Stimulated activated CD4-positive, alpha-beta T cell treated with anti-CD3 and anti-CD28 coated beads, Interleukin-15, amount 100 ng/mL, for 1 hour (primary cell): ENCODE results near the gene UGT2B17.
"Not testable (repeated sequence)": the region's sequence is repeated elsewhere in the genome, so short reads cannot be mapped to it uniquely, and the experiment has no call there.

Experiments used
- DNase-seq, 2 donors: peaks; one replicate each; pipeline ENCODE4 v3.0.0-alpha.2; 2020; ENCODE audit warnings: low read depth in 1 of 2, low spot score in 1 of 2

The UGT2B17 gene

DNA sequence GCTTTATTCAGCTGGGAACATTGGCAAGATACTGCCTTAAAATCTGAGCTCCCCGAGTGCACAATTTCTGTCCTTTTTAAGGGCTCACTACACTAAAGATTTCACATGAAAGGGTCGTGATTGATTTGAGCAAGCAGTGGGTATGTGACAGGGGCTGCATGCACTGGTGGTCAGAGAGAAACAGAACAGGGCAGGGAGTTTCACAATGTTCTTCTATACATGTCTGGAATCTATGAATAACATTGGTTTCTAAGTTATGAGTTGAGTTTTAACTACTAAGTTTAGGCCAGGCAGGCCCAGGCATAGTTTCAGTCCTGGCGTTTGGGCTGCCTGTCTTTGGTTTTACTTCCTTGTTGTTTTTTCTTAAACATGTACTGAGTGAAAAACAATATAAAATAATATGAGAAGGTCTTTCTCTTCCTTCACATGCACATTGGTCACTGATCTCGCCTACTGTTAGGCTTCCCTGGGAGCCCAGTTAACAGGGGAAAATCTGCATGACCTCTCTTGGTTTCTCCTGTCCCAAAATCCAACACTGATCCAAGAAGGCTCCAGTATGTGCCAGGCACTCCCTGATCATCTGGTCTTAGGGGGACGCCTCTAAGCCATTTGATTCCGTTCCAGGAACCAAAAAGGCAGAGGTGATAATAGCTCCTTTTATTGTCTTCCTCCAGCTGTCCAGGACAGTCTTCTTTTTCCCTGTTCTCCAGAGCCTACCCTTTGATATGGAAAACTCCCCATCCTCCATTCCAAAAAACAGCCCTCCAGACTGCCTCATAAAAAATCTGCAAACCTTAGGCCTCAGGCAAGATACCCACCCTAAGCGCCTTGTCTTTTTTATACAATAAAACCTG is at the start of gene UGT2B17:
UGT2B17 (minus strand) TSS at position 51 of the 854 bp plus-strand sequence. CDS start 7,838 bp downstream, outside the sequence.
- no peak for DNase-seq

DNA sequence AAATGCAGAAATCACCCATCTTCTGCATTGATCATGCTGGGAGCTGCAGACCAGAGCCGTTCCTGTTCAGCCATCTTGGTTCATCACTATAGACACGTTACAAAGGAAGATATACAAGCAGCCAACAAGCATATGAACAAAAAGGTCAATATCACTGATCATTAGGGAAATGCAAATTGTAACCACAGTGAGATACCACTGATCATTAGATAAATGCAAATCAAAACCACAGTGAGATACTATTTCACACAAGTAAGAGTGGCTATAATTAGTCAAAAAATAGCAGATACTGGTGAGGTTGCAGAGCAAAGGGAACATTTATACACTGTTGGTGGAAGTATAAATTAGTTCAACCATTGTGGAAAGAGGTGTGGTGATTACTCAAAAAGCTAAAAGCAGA is 46.6 kb upstream of the UGT2B17 start:
- not testable (repeated sequence) for DNase-seq

DNA sequence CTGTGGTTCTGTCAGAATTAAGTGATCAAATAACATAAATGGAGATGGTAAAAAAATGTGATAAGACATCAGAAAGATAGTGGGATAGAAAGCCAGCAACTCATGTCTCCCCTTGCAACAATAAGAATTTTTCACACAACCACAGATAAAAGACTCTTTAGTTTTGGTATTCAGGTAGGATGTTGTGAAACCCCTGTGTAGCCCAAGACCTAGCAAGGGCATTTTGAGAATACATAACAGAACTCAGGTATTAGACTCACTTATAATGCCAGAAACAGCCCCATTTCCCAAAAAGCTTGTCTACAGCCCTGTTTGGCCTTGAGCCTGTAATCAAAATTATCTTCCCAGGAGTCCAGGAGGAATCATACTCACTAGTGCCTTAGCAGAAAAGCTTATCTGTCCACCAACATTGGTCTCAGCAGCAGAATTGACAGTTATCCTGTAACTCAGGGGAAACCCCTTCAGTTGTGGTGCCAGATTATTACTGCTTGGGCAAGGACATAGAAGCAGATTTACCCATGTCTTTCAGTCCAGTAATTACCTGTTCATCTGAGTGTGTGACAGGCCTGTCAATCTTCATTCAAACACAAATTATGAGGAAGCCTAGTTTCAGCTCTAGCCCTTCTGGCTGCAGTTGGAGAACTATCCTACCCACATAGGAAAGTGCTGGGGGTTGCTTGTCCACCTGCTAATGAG is 41.0 kb upstream of the UGT2B17 start:
- no peak for DNase-seq

DNA sequence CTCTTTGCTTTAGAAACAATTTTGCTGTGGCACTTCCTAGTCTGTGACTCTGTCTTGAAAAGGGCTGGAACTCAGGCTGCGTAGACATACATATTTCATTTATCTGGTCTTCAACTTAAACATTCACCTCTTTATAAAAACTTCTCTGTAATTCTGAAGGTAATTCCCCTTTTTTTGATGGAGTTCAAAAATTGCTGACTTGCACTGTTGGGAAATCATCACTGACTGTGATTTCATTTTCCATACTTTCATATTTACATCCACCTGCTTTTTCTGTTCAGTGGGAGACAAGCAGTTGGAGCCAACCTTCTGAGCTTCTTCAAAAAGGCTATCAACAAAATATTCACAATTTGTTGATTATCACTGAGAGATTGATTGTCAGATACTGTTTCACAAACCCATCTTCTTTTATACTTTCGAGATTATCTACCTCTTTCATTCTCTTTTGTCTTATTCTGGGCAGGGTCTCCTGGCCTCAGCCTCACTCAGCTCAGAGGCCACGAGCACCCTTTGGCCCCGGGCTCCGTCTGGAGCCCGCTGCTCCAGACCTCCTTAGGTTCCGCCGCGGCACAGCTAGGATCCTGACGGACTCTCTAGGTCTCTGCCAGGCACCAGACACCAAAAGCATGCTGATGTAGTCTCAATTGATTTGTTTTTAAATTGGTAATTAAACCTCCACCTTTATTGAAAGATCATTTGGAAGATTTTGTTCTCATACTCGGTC is 39.7 kb upstream of the UGT2B17 start:
- no peak for DNase-seq

DNA sequence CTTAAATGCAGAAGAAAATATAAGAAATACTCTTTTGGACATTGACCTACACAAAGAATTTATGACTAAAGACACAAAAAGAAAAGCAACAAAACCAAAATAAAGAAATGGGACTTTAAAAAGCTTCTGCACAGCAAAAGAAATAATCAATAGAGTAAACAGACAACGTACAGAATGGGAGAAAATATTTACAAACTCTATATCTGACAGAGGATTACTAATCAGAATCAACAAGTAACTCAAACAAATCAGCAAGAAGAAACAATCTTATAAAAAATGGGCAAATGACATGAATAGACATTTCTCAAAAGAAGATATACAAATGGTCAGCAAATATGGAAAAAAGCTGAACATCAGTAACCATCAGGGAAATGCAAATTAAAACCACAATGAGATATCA is 37.6 kb upstream of the UGT2B17 start:
- DNase-seq, result no peak

DNA sequence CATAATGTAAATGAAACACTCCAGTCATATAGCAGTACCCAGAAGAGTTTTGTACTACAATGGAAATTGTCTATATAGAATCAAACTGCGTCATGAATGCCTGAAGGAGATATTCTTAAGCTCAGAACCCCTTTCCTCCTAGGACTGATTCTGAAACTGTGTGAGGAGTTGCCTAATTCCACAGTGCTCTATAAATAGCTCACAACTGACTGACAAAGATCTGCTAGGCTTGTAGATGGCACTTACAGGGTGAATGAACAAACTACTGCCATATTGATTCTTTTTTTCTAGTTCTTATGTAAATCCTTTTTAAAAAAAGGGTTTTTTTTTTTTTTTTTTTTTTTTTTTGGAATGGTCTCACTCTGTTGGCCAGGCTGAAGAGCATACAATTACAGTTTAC is 30.1 kb upstream of the UGT2B17 start:
- no peak for DNase-seq

DNA sequence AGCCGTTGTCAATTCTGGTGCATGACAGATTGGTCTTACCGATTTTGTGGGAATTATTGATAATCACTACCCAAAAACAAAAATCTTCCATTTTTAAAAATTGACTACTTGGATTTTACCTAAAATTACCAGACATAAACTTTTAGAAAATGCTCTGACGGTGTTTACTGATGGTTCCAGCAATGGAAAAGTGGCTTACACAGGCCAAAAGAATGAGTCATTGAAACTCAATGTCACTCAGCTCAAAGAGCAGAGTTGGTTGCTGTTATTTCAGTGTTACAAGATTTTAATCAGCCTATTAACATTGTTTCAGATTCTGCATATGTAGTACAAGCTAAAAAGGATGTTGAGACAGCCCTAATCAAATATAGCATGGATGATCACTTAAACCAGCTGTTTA is 23.0 kb upstream of the UGT2B17 start:
- no peak for DNase-seq

DNA sequence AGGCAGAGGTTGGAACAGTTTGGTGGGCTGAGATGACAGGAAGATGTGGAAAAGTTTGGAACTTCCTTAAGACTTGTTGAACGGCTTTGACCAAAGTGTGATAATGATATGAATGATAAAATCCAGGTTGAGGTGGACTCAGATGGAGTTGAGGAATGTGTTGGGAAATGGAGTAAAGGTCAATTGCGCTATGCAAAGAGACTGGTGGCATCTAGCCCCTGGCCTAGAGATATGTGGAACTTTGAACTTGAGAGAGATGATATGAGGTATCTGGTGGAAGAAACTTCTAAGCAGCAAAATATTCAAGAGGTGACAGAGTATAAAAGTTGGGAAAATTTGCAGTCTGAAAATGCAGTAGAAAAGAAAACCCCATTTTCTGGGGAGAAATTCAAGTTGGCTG is 21.4 kb upstream of the UGT2B17 start:
- DNase-seq, result no peak

DNA sequence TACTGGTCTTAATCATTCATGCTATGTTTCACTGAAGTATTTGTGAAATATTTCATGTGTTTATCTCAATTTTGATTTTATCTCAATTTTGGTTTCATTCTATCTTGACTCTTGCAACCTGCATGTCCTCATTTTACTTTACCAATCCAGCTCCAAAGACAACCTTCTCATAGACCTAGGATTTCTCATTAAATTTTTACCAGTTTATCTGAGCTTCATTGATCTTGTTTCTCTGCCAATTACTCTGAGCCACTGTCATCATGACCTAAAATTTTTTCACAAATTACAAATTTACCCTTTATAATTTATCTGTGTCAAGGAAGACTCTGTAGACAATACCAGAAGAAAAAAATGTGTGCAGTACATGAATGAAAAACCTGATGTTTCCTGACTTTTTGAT is 18.6 kb upstream of the UGT2B17 start:
- no peak for DNase-seq

DNA sequence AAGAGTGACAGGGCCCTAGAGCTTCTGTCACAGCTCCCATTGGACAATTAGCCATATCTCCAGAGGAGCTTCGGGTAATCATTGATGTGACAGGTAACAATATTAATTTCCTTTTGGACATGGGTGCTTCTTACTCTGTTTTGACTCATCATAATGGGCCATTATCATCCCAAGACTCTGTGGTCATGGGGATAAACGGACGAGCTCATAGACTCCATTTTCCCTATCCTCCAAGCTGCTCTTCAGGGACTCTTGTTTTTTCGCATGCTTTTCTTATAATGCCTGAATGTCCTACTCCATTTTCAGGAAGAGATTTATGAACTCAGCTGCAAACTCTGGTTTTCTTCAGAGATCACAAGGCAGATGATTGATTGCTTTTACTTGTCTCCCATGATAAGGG is 17.0 kb upstream of the UGT2B17 start:
- no peak for DNase-seq

DNA sequence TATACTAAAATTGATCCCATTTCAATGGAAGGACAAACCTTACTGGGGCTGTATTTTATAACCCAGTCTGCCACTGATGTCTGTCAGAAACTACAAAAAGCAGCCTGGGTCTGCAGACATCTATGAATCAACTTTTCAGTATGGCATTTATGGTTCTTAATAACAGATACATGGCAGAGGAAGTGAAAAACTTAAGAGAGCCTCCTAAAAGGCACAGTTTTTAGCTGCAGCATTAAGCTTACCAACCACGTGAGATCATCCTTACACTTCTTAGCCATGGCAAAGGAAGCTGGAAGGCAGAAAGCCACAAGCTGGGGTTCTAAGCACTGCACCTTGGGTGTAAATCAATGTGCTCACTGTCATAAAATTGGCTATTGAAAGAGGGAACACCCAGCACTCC is 16.6 kb upstream of the UGT2B17 start:
- no peak for DNase-seq

DNA sequence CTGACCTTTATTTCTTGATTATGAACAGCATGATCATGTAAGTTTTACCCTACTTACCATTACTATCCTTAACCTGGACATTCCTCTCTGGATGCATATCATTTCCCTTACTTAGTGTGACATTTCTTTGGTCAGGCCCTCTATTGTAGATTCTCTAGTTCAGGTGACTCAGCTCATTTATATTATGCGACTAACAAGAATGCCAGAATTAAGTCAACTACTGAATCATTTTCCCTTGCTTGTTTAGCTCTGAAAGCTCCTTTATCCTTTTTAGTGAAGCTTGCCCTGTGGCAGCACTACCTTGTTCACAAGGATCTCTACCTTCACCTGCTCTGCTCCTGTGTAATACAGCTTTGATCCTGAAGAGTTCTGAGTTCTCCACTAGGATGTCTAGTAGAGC is 15.1 kb upstream of the UGT2B17 start:
- DNase-seq, result no peak

DNA sequence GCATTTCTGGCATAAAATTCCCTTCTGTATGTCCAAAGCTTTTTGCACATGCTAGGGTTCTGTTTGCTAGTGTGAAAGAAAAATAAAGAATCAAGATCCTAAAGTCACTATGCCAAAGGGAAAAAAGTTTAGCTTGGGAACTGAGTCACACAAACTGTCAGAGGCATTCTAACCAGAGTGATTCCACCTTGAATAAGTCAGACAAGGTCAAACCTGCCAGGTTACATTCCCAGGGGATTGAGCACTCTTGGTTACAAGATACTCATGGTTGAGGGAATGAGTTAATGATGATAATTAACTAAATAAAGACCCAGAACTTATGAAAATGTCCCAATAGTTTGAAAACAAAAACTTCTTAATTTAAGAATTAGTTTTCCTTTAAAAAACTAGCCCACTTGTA is 13.7 kb upstream of the UGT2B17 start:
- DNase-seq, result no peak

DNA sequence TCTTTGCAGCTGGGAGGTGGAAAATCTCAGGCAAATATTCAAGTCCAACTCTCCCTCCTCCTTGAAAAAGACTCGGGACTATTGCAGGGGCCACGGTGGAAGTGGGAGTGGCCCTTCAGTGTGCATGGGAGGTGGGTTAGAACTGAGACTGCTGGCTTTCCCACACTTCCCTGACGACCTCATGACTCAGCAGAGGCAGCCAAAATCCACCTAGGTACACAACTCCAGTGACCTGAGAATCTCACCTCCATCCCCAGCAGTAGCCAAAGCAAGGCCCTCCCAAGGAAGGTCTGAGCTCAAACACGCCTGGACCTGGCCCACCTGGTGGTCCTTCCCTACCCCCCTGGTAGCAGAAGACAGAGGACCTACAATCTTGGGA is 6.2 kb upstream of the UGT2B17 start:
- DNase-seq, result no peak

DNA sequence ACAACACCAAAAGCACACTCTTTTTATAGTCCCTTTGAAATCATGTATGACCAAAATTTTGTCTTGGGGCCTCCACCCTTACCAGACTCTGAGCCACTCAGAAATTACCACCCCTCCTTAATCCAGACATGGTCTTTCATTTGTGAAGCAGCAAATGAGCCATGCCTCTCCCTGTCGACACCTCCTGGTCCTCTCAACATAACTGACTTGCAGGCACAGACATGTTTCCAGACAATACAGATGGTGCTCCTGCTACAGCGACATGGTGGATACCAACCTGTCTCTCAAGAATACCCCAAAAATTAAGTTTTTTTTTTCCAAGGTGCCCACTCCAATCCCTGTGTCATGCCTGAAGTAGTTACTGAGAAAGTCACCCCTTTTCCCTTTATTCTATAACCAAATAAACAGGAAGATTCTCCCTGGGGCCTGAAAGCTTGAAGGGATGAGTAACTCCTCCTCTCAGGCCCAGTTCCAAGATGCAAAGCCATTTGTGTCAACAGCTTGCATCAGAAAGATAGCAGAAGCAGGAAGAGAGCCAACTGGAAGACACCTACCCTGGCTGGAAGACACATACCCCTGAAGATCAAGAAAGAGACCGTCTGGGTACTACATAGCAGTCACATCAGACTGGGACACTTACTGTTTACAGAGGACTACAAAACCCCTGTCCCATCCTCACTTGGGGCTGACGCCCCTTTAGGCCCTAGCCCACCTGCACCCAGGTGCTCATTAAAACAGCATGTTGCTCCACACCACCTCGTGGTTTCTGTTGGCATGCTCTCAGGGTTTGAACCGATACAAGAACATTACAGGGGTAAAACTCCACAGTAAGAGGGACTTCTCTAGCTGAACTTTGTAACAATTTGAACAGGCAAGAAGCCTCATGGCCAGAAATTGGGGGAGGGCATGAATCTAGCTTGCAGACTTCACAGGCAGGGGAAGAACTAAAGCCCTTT is 5.5 kb upstream of the UGT2B17 start:
- no peak for DNase-seq

DNA sequence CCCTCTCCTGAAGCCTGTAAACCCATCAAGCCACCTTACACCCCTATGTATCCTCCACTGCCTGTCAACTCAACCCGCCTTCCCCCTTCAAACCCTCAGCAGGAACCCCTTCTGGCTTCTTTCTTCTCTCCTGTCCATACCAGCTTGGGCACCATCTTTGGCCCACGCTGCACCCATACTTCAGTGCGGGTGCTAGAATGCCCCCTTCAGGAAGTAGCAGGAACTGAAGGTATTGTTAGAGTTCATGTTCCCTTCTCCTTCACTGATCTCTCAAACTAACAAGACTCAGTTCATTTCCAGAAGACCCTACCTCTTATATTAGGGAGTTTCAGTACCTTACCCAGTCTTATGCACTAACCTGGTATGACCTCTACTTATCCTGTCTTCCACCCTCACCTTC is 1.5 kb upstream of the UGT2B17 start:
- DNase-seq, result no peak

DNA sequence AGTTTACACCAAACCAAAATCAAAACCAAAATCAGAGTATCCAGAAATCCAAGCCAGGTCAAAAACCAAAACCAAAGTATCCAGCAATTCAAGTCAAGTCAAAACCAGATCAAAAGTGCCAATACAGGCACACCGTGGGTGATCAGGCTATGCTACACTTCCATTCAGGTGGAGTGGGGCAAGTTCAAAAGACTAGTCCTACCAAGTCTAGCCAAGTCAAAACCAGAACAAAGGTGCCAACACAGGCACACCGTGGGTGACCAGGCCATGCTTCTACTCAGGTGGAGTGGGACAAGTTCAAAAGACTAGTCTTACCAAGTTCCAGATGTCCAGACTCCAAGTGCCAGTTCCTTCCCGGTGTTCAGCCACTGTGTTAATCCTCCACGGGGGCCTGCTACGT is 486 bp downstream of the UGT2B17 start:
- DNase-seq, result not testable (repeated sequence)

DNA sequence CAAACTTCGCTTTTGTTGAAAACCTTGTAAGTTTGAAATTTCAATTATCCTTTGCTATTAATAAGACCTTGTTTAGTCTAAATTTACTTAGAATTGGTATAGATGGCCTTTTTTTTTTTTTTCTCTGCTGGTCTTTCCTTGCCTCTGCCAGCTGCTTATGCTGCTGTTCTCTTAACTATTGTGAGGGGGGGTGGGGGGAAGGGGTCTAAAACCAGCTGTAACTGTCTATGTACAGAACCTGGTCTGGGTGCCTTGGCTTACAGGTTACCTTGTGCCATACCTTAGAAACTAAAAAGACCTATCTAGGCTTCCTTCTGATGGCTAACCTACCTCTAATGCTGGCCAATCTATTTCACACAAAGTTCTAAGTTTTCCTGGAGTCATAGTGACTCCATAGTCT is 1.0 kb downstream of the UGT2B17 start:
- DNase-seq, result no peak

DNA sequence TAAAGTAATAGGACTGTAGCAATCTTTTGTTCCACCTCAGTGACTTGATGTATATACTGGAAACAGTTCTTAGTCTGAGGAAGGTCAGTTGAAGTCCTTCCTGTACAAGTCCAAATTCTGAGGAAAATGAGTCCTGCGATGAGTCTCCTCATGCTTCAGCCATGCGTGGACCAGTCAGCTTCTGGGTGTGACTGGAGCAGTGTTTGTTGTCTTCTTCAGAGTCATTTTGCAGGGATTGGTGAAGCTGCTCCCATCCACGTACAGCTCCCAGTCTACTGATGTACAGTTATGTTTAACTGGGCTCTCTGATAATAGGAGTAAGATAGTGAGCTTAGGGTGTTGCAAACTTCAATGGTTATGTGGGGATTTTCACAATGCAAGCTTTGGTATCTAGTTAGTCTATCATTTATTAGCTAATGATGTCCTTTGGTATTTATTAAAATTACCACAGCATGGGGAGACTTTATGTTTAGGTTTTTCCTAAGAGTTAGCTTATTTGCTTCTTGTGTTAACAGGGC is 3.4 kb downstream of the UGT2B17 start:
- DNase-seq, result no peak

DNA sequence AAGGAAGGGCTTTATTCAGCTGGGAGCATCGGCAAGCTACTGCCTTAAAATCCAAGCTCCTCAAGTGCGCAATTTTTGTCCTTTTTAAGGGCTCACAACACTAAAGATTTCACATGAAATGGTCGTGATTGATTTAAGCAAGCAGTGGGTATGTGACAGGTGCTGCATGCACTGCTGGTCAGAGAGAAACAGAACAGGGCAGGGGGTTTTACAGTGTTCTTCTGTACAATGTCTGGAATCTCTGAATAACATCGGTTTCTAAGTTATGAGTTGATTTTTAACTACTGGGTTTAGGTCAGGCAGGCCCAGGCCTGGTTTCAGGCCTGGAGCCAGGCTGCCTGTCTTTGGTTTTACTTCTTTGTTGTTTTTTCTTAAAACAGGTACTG is 6.0 kb downstream of the UGT2B17 start:
- no peak for DNase-seq
